ENCODE results near the gene SIT1.

SIT1 gene

DNA sequence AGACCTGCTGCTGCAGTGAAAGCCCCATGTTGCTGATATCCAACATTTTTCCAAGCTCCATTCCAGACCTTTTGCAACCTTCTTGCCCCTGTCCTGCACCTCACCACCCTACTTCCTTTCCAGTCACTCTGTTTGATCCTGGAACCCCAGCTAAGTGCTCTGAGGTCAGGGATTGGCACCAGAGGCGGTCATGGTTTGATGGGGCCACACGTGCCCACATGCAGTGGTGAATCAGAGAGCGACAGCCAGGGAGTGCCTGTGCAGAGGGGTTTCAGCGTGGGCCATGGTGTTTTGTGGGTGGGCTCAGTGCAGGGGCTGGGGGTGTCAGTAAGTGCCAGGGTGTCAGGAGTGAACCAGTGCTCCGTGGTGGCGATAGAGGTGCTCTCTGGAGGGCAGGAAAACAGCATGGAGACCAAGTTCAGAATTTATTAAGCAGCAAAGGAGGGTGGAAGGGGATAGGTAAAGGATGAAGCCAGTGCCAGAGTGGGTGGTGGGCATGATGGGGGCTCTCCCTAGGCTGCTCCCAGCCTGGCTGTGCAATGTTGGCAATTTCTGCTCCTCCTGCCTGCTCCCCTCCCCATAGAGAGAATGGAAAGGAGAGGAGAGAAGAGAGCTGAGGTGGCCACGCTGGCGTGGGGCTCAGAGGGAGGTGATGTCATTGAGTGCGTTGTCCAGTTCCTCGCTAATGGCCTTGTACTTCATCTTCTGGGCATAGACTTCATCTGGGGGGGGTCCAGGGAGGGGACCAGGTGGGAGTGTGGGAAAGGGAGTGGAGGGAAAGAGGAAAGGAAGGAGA, 32.0 kb upstream of the SIT1 start:
- no peak for DNase-seq

DNA sequence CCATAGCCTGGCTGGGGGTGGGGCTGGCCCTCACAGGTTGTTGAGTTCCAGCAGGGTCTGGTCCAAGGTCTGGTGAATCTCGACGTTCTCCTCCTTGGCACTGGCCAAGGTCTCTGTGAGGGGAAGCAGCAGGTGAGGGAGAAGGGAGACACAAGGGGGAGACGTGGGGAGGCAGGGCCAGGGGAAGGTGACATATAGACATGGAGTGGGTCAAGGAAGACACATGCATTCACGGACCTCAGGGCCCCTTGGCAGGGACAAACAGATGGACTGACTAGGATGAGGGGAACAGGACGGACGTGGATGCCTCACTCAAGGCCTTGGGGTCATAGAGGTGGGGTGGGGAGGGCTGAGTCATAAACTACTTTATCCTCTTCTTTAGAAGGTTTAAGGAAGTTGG, 31.3 kb upstream of the SIT1 start:
- DNase-seq: no peak

- DNase-seq: no peak
Observed at GRCh38 chr9:35681341-35682002, 30.7 kb upstream of the SIT1 start.

- DNase-seq: no peak
Observed at GRCh38 chr9:35680331-35681105, 29.8 kb upstream of the SIT1 start.

DNA sequence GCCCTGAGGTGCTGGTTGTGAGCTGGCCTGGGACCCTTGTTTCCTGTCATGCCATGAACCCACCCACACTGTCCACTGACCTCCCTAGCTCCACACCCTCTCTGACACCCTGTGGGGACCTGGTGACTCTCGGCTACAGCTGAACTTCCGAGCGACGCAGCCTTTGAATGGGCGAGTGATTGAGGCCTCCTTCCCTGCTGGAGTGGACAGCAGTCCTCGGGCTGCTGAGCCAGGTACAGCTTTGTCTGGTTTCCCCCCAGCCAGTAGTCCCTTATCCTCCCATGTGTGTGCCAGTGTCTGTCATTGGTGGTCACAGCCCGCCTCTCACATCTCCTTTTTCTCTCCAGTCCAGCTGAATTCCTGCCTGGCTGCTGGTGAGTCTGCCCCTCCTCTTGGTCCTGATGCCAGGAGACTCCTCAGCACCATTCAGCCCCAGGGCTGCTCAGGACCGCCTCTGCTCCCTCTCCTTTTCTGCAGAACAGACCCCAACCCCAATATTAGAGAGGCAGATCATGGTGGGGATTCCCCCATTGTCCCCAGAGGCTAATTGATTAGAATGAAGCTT, 29.1 kb upstream of the SIT1 start:
- no peak for DNase-seq

DNA sequence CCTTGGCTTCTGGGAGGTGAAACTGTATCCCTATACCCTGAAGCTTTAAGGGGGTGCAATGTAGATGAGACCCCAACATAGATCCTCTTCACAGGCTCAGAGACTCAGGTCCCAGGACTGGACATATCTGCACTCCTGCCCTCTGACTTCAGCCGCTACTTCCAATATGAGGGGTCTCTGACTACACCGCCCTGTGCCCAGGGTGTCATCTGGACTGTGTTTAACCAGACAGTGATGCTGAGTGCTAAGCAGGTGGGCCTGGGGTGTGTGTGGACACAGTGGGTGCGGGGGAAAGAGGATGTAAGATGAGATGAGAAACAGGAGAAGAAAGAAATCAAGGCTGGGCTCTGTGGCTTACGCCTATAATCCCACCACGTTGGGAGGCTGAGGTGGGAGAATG, 28.4 kb upstream of the SIT1 start:
- no peak for DNase-seq

- peak; percentile 53 for DNase-seq
Observed at GRCh38 chr9:35675732-35676392, 25.1 kb upstream of the SIT1 start.

GRCh38 chr9:35675204-35675603, 24.5 kb upstream of the SIT1 start:
- DNase-seq: no peak

DNA sequence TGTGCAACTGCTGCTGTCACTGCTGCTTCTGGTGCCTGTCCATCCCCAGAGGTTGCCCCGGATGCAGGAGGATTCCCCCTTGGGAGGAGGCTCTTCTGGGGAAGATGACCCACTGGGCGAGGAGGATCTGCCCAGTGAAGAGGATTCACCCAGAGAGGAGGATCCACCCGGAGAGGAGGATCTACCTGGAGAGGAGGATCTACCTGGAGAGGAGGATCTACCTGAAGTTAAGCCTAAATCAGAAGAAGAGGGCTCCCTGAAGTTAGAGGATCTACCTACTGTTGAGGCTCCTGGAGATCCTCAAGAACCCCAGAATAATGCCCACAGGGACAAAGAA, 23.3 kb upstream of the SIT1 start:
- no peak for DNase-seq

DNA sequence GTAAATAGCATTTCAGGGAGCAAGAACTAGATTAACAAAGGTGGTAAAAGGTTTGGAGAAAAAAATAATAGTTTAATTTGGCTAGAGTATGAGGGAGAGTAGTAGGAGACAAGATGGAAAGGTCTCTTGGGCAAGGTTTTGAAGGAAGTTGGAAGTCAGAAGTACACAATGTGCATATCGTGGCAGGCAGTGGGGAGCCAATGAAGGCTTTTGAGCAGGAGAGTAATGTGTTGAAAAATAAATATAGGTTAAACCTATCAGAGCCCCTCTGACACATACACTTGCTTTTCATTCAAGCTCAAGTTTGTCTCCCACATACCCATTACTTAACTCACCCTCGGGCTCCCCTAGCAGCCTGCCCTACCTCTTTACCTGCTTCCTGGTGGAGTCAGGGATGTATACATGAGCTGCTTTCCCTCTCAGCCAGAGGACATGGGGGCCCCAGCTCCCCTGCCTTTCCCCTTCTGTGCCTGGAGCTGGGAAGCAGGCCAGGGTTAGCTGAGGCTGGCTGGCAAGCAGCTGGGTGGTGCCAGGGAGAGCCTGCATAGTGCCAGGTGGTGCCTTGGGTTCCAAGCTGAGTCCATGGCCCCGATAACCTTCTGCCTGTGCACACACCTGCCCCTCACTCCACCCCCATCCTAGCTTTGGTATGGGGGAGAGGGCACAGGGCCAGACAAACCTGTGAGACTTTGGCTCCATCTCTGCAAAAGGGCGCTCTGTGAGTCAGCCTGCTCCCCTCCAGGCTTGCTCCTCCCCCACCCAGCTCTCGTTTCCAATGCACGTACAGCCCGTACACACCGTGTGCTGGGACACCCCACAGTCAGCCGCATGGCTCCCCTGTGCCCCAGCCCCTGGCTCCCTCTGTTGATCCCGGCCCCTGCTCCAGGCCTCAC, 22.6 kb upstream of the SIT1 start, which contains the start of gene CA9:
TSS of gene CA9 (plus strand) at position 797 of the 893 bp plus-strand sequence. CDS start at position 829, 32 bp downstream.
- DNase-seq: no peak

DNA sequence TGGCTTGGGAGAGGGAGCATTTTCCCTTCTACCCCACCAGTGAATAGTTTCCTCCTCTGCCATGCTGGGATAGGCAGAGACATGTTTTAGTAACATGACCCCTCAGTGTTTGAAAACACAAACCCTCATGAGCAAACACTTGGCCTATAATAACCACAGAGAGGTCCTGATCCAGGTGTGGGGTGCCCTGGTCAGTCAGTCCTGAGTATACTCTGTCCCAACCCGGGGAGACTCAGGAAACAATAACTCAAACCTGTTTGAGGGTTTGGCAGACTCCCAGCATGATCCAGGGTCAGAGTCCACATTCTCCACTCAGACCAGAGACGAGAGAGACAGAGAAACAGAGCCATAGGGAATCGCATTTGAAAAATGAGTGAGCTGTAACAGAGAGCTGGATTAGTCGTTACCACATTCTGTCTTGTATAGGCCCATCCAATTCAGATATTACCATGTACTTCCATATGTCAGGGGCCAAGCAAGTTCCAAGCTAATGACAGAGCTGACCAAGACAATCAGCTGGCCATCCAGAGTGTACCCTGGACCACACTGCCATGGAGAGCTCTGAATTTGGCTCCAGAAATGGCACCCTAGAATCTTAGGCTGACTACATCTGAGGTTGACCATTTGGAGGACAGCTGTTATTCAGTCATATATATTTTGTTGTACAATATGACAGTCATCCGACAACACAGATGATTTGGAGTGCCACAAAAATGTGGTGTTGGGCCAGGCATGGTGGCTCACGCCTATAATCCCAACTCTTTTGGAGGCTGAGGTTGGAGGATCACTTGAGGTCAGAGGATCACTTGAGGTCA, 18.8 kb upstream of the SIT1 start:
- no peak for DNase-seq

GRCh38 chr9:35667939-35668338, 17.2 kb upstream of the SIT1 start:
- DNase-seq: no peak

DNA sequence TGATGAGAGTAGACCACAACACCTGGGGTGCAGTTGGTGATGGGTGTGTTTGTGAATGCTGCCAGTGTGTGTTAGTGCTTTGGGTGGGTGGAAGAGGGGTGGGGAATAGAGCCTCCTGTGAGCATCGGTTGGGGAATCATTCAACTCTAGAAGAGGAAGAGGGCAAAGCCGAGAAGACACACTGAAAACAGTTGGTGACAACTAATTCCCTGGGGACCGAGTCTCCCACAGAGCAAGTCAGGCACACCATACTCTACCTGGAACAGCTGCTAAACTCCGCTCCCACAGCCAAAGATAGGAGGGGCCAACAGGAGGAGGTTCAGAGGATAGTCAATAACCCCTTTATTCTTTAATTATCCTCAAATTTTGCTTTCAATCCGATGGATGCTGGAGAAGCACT, 15.8 kb upstream of the SIT1 start:
- no peak for DNase-seq

DNA sequence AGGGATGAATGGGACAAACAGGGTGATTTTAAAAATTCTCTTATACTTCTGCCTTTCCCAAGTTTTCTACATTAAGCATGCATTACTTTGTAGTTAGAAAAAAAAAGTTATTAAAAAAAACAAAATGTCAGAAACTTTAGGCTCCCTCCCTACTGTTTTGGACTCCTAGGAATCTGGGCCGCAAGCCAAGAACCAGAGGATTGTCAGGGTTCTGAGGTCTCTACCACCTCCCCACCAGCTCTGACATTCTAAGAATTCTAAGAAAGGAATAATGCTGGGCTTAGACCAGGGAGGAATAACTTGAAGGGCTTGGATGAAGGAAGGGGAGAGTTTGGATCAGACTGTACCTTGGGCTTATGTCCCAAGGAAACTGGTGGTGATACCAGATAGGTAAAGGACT, 15.3 kb upstream of the SIT1 start:
- DNase-seq: no peak

DNA sequence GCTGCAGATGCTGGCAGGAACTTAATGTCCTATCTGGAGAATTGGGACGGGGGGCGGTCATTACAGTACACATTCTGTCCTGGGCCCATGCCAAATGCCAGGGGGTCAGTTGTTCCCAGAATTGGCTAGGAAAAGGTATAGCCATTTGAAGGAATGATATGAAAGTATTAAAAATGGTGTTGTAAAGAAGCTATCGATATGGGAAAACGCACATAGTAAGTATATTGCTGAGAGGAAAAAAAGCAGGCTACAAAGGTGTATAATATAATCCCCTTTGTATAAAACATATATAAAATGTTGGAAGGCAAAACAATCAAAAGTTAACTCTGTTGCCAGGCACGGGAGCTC, 14.7 kb upstream of the SIT1 start:
- DNase-seq: no peak

- peak; percentile 50 for DNase-seq
Observed at GRCh38 chr9:35664531-35665470, 14.1 kb upstream of the SIT1 start, which contains the start of gene ARHGEF39. ARHGEF39 (minus strand) TSS chr9:35665195; CDS start chr9:35665169, 26 bp downstream.

DNA sequence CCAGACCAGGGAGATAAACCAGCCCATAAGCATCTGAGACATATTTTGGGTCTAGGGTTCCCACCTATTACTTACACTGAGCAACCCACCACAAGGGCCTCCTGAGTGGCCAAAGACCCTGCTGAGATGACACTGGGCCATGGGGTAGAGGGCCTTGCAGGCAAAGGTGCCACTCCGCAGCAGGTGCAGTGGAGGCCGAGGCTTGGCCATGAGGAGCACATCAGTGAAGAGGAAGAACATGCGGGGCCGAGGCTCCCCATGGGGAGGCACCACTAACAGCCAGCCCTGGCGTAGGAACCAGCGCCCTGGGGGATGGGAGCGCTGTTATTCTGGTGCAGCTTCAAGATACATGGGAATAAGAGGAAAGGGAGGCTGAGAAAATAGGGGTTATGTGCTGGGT, 11.7 kb upstream of the SIT1 start:
- DNase-seq: no peak

- DNase-seq: peak; percentile 13
Observed at GRCh38 chr9:35661756-35662350, 11.1 kb upstream of the SIT1 start.

GRCh38 chr9:35660966-35661415, 10.3 kb upstream of the SIT1 start:
- DNase-seq: no peak

Data from effector CD8-positive, alpha-beta T cell (primary cell).